HEK293 (cell line): ENCODE measurements around the gene PALD1.

ENCODE experiments used
- ZNF324 ChIP-seq: fragments of 450-650 bp; formaldehyde crosslinking; IDR thresholded peaks from 2 replicates; pipeline ENCODE4 v1.5.1; 2016; ENCODE audit warnings: missing biosample characterization, missing genetic modification characterization
- TF ChIP-seq, protein P1 (sequence below): fragments of 450-650 bp; formaldehyde crosslinking; IDR thresholded peaks from 2 replicates; pipeline ENCODE4 v1.5.1; 2016; ENCODE audit warnings: missing biosample characterization, missing genetic modification characterization

- TF ChIP-seq, protein P1, sequence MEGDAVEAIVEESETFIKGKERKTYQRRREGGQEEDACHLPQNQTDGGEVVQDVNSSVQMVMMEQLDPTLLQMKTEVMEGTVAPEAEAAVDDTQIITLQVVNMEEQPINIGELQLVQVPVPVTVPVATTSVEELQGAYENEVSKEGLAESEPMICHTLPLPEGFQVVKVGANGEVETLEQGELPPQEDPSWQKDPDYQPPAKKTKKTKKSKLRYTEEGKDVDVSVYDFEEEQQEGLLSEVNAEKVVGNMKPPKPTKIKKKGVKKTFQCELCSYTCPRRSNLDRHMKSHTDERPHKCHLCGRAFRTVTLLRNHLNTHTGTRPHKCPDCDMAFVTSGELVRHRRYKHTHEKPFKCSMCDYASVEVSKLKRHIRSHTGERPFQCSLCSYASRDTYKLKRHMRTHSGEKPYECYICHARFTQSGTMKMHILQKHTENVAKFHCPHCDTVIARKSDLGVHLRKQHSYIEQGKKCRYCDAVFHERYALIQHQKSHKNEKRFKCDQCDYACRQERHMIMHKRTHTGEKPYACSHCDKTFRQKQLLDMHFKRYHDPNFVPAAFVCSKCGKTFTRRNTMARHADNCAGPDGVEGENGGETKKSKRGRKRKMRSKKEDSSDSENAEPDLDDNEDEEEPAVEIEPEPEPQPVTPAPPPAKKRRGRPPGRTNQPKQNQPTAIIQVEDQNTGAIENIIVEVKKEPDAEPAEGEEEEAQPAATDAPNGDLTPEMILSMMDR (tag by site-specific recombination): no peak
- no peak for TF ChIP-seq ZNF324 (tag by site-specific recombination)
These were observed 107.9 kb downstream of the PALD1 start for GRCh38 chr10:70586348-70586930.
